Glutamatergic neuron (in vitro differentiated cells): ENCODE results near the gene TBC1D28. TPM values are rescaled to one million over a fixed set of nuclear protein-coding genes. Genes with fewer than 3 reads are reported as not detected.
A peak's percentile ranks its signal among the peaks of the same experiment; 100 is the strongest.
"Not testable (repeated sequence)": the region's sequence is repeated elsewhere in the genome, so short reads cannot be mapped to it uniquely, and the experiment has no call there.

Experiments used
- DNase-seq: peaks from one replicate; pipeline ENCODE4 v3.0.0; 2022
- H3K27ac Mint-ChIP-seq: one replicate; pipeline ENCODE4 v1.8.0; 2020; ENCODE audit warnings: mild to moderate bottlenecking, mixed read lengths, inconsistent platforms; ENCODE audit not compliant: unreplicated experiment
- H3K27me3 Mint-ChIP-seq: one replicate; pipeline ENCODE4 v1.8.0; 2020; ENCODE audit warnings: mild to moderate bottlenecking, moderate library complexity, mixed read lengths, inconsistent platforms; ENCODE audit not compliant: unreplicated experiment
- H3K36me3 Mint-ChIP-seq: one replicate; pipeline ENCODE4 v1.8.0; 2020; ENCODE audit warnings: mild to moderate bottlenecking, mixed read lengths, inconsistent platforms; ENCODE audit not compliant: unreplicated experiment
- H3K4me1 Mint-ChIP-seq: one replicate; pipeline ENCODE4 v1.8.0; 2020; ENCODE audit warnings: mild to moderate bottlenecking, low read depth, mixed read lengths, inconsistent platforms; ENCODE audit not compliant: unreplicated experiment
- H3K4me3 Mint-ChIP-seq: one replicate; pipeline ENCODE4 v1.8.0; 2020; ENCODE audit warnings: mild to moderate bottlenecking, mixed read lengths, inconsistent platforms; ENCODE audit not compliant: unreplicated experiment
- H3K9me3 Mint-ChIP-seq: one replicate; pipeline ENCODE4 v1.8.0; 2020; ENCODE audit warnings: mild to moderate bottlenecking, moderate library complexity, mixed read lengths, inconsistent platforms; ENCODE audit not compliant: unreplicated experiment
- long read RNA-seq: library from polyadenylated mRNA; unstranded; transcript quantifications from one replicate; pipeline ENCODE4 v2.0.0, GENCODE V29; 2020; ENCODE audit not compliant: unreplicated experiment
- total RNA-seq: library from RNA; stranded (reverse); fragmentation: NEBNext Ultra II Directional; extraction: Animal tissue kit (Norgen Biotek cat#: 25700); gene quantifications from one replicate; pipeline ENCODE4 v1.2.1, GENCODE V29; 2021; ENCODE audit not compliant: unreplicated experiment

The TBC1D28 gene
- 0.44 TPM for total RNA-seq
- long read RNA-seq, result 0 reads

GRCh38 chr17:18644291-18644690 lies at the start of gene TBC1D28:
TSS of gene TBC1D28 (minus strand) at chr17:18644391. CDS start at chr17:18641352, 3,039 bp downstream.
- not testable (repeated sequence) for H3K36me3 Mint-ChIP-seq, H3K27ac Mint-ChIP-seq, H3K4me1 Mint-ChIP-seq, DNase-seq, H3K4me3 Mint-ChIP-seq, H3K27me3 Mint-ChIP-seq, H3K9me3 Mint-ChIP-seq

- not testable (repeated sequence) for H3K27me3 Mint-ChIP-seq, DNase-seq, H3K4me1 Mint-ChIP-seq, H3K9me3 Mint-ChIP-seq, H3K36me3 Mint-ChIP-seq
- Mint-ChIP-seq H3K4me3 (peak overlapping the region; percentile 84), H3K27ac (peak overlapping the region; percentile 48)
These were observed 38.5 kb upstream of the TBC1D28 start for GRCh38 chr17:18682668-18683067.

- peak; percentile 81 for DNase-seq
- Mint-ChIP-seq H3K27ac (peak within 1 kb of the TSS; percentile 84), H3K4me3 (peak within 1 kb of the TSS; percentile 84)
- H3K36me3 Mint-ChIP-seq, H3K4me1 Mint-ChIP-seq, H3K9me3 Mint-ChIP-seq, H3K27me3 Mint-ChIP-seq: not testable (repeated sequence)
These were observed 37.8 kb upstream of the TBC1D28 start, which contains the start of gene FOXO3B for GRCh38 chr17:18681767-18682571. TSS of gene FOXO3B (minus strand) at chr17:18682314. CDS start at chr17:18681651, 663 bp downstream.

- not testable (repeated sequence) for H3K9me3 Mint-ChIP-seq, H3K27me3 Mint-ChIP-seq, DNase-seq, H3K4me1 Mint-ChIP-seq, H3K27ac Mint-ChIP-seq, H3K4me3 Mint-ChIP-seq
- peaks cover 34% of the 10 kb centered on the region for H3K36me3 Mint-ChIP-seq
These were observed 33.2 kb upstream of the TBC1D28 start for GRCh38 chr17:18677381-18677780.

- H3K4me1 Mint-ChIP-seq, H3K27ac Mint-ChIP-seq, H3K27me3 Mint-ChIP-seq, H3K4me3 Mint-ChIP-seq, H3K9me3 Mint-ChIP-seq, DNase-seq: not testable (repeated sequence)
- H3K36me3 Mint-ChIP-seq, result peaks cover 34% of the 10 kb centered on the region
These were observed 32.7 kb upstream of the TBC1D28 start for GRCh38 chr17:18676928-18677327.

- not testable (repeated sequence) for H3K27me3 Mint-ChIP-seq, H3K4me1 Mint-ChIP-seq, DNase-seq, H3K4me3 Mint-ChIP-seq, H3K9me3 Mint-ChIP-seq, H3K27ac Mint-ChIP-seq
- peaks cover 55% of the 10 kb centered on the region for H3K36me3 Mint-ChIP-seq
These were observed 28.4 kb upstream of the TBC1D28 start for GRCh38 chr17:18672395-18673227.

GRCh38 chr17:18668625-18669024 lies 24.4 kb upstream of the TBC1D28 start:
- H3K4me1 Mint-ChIP-seq, H3K4me3 Mint-ChIP-seq, H3K27me3 Mint-ChIP-seq, H3K9me3 Mint-ChIP-seq, DNase-seq, H3K27ac Mint-ChIP-seq: not testable (repeated sequence)
- peaks cover 37% of the 10 kb centered on the region for H3K36me3 Mint-ChIP-seq

GRCh38 chr17:18667535-18667934 lies 23.3 kb upstream of the TBC1D28 start:
- not testable (repeated sequence) for H3K4me3 Mint-ChIP-seq, H3K27ac Mint-ChIP-seq, H3K27me3 Mint-ChIP-seq, H3K4me1 Mint-ChIP-seq, DNase-seq
- H3K36me3 Mint-ChIP-seq, result peaks cover 39% of the 10 kb centered on the region
- peaks cover 11% of the 10 kb centered on the region for H3K9me3 Mint-ChIP-seq

- H3K27ac Mint-ChIP-seq, H3K4me3 Mint-ChIP-seq, H3K27me3 Mint-ChIP-seq, H3K4me1 Mint-ChIP-seq, DNase-seq: not testable (repeated sequence)
- Mint-ChIP-seq H3K36me3 (peaks cover 48% of the 10 kb centered on the region), H3K9me3 (peaks cover 11% of the 10 kb centered on the region)
These were observed 22.1 kb upstream of the TBC1D28 start for GRCh38 chr17:18666326-18666725.

- DNase-seq, H3K27ac Mint-ChIP-seq, H3K9me3 Mint-ChIP-seq, H3K4me1 Mint-ChIP-seq, H3K4me3 Mint-ChIP-seq, H3K27me3 Mint-ChIP-seq: not testable (repeated sequence)
- peaks cover 20% of the 10 kb centered on the region for H3K36me3 Mint-ChIP-seq
These were observed 17.9 kb upstream of the TBC1D28 start for GRCh38 chr17:18661924-18662624.

- H3K27ac Mint-ChIP-seq, H3K36me3 Mint-ChIP-seq, DNase-seq, H3K4me3 Mint-ChIP-seq, H3K9me3 Mint-ChIP-seq, H3K4me1 Mint-ChIP-seq, H3K27me3 Mint-ChIP-seq: not testable (repeated sequence)
These were observed 5.9 kb upstream of the TBC1D28 start for GRCh38 chr17:18650094-18650493.
